B cell (primary cell): ENCODE measurements around the gene GRPEL1.

Experiments
- CTCF ChIP-seq: fragments of 200-600 bp; IDR thresholded peaks from one replicate; pipeline ENCODE4 v1.8.0; 2022; ENCODE audit warnings: antibody characterized with exemption, mild to moderate bottlenecking
- EZH2 ChIP-seq: IDR thresholded peaks from 2 replicates; pipeline ENCODE4 v1.6.1; 2012; ENCODE audit warnings: borderline replicate concordance, low read depth, mild to moderate bottlenecking, moderate library complexity, low read length; ENCODE audit not compliant: insufficient read depth, poor library complexity, severe bottlenecking

DNA sequence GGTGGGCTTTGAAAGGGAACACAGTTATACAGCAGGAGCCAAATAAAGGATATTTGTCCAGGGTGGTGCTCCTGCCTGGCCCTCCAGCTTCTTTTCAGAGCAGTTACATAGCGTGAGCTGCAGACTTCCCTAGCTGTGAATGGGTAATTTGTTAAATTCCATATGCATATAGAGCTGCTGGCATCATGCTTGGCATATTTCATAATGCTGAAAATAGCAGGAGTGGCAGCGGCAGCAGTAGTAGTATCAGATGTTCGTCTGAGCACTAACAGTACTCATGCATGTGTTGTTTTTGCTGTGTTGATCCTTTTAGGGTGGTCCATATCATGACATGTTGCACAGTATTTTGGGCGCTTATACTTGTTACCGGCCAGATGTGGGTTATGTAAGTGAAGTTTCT, 58.3 kb downstream of the GRPEL1 start:
- TF ChIP-seq CTCF (no peak), EZH2 (no peak)
